OCI-LY7 (cell line): ENCODE results near the gene SNPH.

Source experiments
- EZH2phosphoT487 ChIP-seq: fragments of 200-600 bp; sonication (generic); IDR thresholded peaks from 2 replicates; pipeline ENCODE4 v1.6.1; 2018; ENCODE audit warnings: low read depth, borderline replicate concordance, mild to moderate bottlenecking, mixed run types, antibody characterized with exemption, low read length, moderate library complexity, mixed read lengths
- TF ChIP-seq, protein P1 (sequence below): fragments of 200-600 bp; sonication (generic); conservative IDR thresholded peaks from 2 replicates; pipeline ENCODE4 v1.5.1; 2014; ENCODE audit warnings: mild to moderate bottlenecking, antibody characterized with exemption, low read length, moderate library complexity, mixed read lengths

DNA sequence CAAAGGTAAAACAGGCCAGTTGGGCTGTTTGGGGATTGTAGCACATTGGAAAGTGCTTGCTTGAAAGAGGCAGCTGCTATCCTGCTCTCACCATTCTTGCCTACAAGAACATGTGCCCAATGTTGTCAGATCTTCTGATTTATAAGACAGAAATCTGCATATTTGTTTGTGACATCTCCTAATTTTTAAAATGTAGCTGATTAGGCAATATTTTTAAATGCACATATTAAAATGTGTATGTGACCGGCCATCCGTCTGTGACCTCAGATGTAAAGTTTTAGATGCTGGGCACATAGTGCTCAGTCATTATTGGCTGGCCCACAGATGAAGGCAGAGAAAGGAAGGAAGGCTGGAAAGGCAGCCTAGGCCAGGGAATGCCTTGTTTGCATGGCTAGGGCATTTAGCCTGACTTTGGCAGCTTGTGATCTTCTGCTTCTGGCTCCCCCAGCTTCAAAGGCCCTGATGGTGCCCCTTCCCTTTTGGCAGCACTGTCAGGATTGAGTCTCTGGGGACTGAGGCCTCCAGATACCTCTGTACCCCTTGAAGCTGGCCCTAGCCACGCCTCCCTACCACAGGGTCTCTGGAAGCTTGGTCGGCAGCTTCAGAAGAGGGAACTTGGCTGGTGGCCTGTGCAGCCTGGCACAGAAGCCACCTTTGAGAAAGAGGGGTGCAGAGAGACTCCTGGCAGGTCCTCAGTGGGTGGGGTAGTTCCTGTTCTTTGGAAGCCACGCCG, 6.4 kb downstream of the SNPH start:
- TF ChIP-seq, protein P1, sequence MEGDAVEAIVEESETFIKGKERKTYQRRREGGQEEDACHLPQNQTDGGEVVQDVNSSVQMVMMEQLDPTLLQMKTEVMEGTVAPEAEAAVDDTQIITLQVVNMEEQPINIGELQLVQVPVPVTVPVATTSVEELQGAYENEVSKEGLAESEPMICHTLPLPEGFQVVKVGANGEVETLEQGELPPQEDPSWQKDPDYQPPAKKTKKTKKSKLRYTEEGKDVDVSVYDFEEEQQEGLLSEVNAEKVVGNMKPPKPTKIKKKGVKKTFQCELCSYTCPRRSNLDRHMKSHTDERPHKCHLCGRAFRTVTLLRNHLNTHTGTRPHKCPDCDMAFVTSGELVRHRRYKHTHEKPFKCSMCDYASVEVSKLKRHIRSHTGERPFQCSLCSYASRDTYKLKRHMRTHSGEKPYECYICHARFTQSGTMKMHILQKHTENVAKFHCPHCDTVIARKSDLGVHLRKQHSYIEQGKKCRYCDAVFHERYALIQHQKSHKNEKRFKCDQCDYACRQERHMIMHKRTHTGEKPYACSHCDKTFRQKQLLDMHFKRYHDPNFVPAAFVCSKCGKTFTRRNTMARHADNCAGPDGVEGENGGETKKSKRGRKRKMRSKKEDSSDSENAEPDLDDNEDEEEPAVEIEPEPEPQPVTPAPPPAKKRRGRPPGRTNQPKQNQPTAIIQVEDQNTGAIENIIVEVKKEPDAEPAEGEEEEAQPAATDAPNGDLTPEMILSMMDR, result no peak
- TF ChIP-seq EZH2phosphoT487, result no peak
